Common myeloid progenitor, CD34-positive (primary cell): ENCODE data around the gene PLVAP.

Experiments
- CTCF ChIA-PET: fragments of 350-600 bp; sonication (Branson Sonifier 250); formaldehyde crosslinking; loops from one replicate; lab custom pipeline; 2021; ENCODE audit warnings: antibody characterized with exemption; lab: Charles Lee
- POLR2A ChIA-PET: fragments of 350-600 bp; sonication (Branson Sonifier 250); formaldehyde crosslinking; loops from one replicate; lab custom pipeline; 2021; ENCODE audit warnings: antibody characterized with exemption; lab: Charles Lee
- DNase-seq, 3 donors: peaks; one replicate each; pipeline versions ENCODE4 v3.0.0 to v3.0.0-alpha.2; 2013
- H3K27ac ChIP-seq, 2 experiments: 1 replicate in 1 of 2; 2 replicates in 1 of 2; pipeline ENCODE4 v1.7.0; 2013; ENCODE audit warnings: inconsistent platforms in 2 of 2, low read length in 2 of 2, mild to moderate bottlenecking in 2 of 2, low read depth in 1 of 2, moderate library complexity in 1 of 2; ENCODE audit not compliant: severe bottlenecking in 2 of 2, insufficient read depth in 1 of 2, poor library complexity in 1 of 2
- H3K27me3 ChIP-seq, 5 experiments: replicated peaks in 2 of 5; 1 replicate in 3 of 5; 2 replicates in 2 of 5; pipeline versions ENCODE4 v1.6.1 to v1.7.0; 2013; ENCODE audit warnings: low read length in 4 of 5, mild to moderate bottlenecking in 2 of 5, moderate library complexity in 2 of 5, inconsistent platforms in 1 of 5; ENCODE audit not compliant: insufficient read depth in 5 of 5, control insufficient read depth in 4 of 5
- H3K36me3 ChIP-seq, 4 experiments: 1 replicate in 2 of 4; 2 replicates in 2 of 4; pipeline versions ENCODE4 v1.6.1 to v1.7.0; 2013; ENCODE audit warnings: low read length in 3 of 4, control low read depth in 1 of 4, mild to moderate bottlenecking in 1 of 4; ENCODE audit not compliant: control insufficient read depth in 4 of 4, insufficient read depth in 4 of 4
- H3K4me1 ChIP-seq, 4 experiments: 1 replicate in 3 of 4; 2 replicates in 1 of 4; pipeline versions ENCODE4 v1.6.1 to v1.7.1; 2013; ENCODE audit warnings: low read length in 3 of 4, mild to moderate bottlenecking in 3 of 4, control low read depth in 1 of 4, inconsistent platforms in 1 of 4, moderate library complexity in 1 of 4; ENCODE audit not compliant: control insufficient read depth in 4 of 4, insufficient read depth in 4 of 4; ENCODE audit errors: control extremely low read depth in 1 of 4
- H3K4me3 ChIP-seq, 7 experiments: 1 replicate in 4 of 7; 2 replicates in 3 of 7; pipeline versions ENCODE4 v1.5.1 to v1.7.0; 2013; ENCODE audit warnings: mild to moderate bottlenecking in 7 of 7, low read length in 6 of 7, moderate library complexity in 6 of 7, inconsistent platforms in 2 of 7, low read depth in 2 of 7, control low read depth in 1 of 7; ENCODE audit not compliant: insufficient read depth in 4 of 7, control insufficient read depth in 1 of 7; ENCODE audit errors: extremely low read depth in 1 of 7
- H3K9me3 ChIP-seq, 5 experiments: 1 replicate in 4 of 5; 2 replicates in 1 of 5; pipeline versions ENCODE4 v1.6.1 to v1.7.1; 2013; ENCODE audit warnings: low read length in 4 of 5, mild to moderate bottlenecking in 2 of 5, inconsistent platforms in 1 of 5, low read depth in 1 of 5, moderate library complexity in 1 of 5; ENCODE audit not compliant: control insufficient read depth in 4 of 5, insufficient read depth in 2 of 5; ENCODE audit errors: control extremely low read depth in 1 of 5
- WGBS: methylation state at CpG from one replicate; pipeline ENCODE4 v1.1.5; 2013; ENCODE audit not compliant: insufficient coverage; 5-methylcytosine and 5-hydroxymethylcytosine counted together

Gene PLVAP

DNA sequence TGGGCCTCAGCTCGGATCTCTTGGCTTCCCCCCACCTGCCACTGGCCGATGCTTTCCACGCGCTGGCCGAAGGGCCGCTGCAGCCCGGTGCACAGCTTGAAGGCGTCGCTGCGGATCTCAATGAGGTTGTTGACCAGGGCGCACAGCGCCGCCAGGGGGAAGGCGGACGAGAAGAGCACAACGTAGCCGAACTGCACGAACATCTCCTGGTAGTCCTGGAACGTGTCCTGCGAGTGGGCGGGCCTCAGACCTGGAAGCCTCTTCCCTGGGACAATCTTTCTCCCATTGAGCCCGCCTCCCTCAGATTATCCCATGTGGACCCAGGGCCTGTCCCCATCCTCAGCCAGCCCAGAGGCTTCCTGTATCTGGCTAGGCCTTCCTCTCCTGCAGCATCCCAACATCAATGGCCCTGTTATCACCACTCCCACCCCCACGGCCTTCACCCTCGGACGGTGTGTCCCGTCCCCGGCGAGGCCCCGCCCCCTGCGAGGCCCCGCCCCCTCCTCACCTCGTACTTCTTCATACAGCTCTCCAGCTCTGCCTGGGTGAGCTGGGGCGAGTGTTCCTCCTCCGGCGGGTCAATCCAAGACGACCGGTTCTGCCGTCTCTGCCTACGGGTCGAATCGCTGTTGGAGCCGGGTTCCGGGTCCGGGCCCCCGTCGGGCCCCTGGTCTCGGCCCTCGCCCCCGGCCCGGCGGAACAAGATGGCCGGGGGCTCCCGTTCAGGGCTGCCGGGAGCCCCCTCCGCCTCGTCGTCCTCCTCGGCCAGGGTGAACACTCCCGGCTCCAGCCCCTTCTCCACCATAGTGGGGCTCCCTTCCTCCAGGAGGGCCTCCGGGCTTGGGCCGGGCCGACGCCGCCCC, 49.3 kb downstream of the PLVAP start:
- H3K27me3 ChIP-seq, result peaks cover 0 to 12% (median 0%) of the 10 kb centered on the region in 5 experiments
- peak overlapping the region in 6 of 7 experiments; percentile 16 to 74 (median 56) for H3K4me3 ChIP-seq
- CTCF ChIA-PET, result interaction anchor here (0.7 to 1.3 kb wide), 3 partner anchors 14 to 64 kb away, joined by 3 to 4 read pairs (median 3); no protein-coding TSS in a partner anchor
- peak in 2 of 3 donors; percentile 59 to 65 for DNase-seq
- no peaks in the 10 kb centered on the region for H3K9me3 ChIP-seq
- H3K36me3 ChIP-seq, result no peaks in the 10 kb centered on the region
- POLR2A ChIA-PET, result interaction anchor here (2.0 kb wide), 1 partner anchor 18 kb away, joined by 6 read pairs; the partner anchor contains the start of gene DDA1
- WGBS, result 42% methylated on average over 50 of the region's 64 CpGs
- peaks cover 0 to 25% (median 19%) of the 10 kb centered on the region in 4 experiments for H3K4me1 ChIP-seq
- H3K27ac ChIP-seq, result peak overlapping the region in 1 of 2 experiments; percentile 34

DNA sequence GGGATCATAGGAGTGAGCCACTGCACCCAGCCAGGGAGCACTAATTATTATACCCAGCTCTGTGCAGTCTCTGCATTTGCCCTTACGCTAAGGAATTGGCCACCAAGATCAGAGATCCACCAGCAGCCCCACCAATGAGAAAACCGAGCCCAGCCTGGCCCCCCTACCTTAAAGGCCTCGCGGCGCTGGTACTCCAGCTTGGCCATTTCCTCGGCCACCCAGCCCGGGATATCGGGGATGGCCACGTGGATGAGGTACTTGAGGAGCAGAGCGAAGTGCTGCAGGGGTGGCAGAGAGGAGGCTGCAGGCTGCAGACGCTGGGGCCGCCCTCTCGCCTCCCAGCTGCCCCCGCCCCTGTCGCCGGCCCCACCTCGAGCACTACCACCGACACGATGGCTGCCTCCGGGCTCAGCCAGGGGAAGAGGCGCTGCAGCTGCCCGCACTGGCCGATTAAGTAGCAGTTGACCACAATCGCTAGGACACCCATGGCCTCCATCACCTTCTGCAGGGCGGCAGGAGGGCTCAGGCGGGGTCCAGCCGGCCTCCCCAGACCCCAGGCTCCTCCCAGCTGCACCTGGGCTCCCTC, 50.0 kb downstream of the PLVAP start:
- ChIA-PET CTCF (interaction anchor here (0.8 kb wide), 1 partner anchor 65 kb away, joined by 3 read pairs; no protein-coding TSS in a partner anchor), POLR2A (interaction anchor here (2.0 kb wide), 1 partner anchor 17 kb away, joined by 6 read pairs; the partner anchor contains the start of gene DDA1)
- H3K4me1 ChIP-seq, result peaks cover 0 to 24% (median 20%) of the 10 kb centered on the region in 4 experiments
- WGBS, result 94% methylated on average over 25 of the region's 27 CpGs
- H3K4me3 ChIP-seq, result no peak overlapping the region
- no peaks in the 10 kb centered on the region for H3K9me3 ChIP-seq
- H3K27me3 ChIP-seq, result peaks cover 0 to 12% (median 0%) of the 10 kb centered on the region in 5 experiments
- H3K27ac ChIP-seq, result no peak overlapping the region
- H3K36me3 ChIP-seq, result peaks cover 0 to 7% (median 2%) of the 10 kb centered on the region in 4 experiments
- no peak for DNase-seq

DNA sequence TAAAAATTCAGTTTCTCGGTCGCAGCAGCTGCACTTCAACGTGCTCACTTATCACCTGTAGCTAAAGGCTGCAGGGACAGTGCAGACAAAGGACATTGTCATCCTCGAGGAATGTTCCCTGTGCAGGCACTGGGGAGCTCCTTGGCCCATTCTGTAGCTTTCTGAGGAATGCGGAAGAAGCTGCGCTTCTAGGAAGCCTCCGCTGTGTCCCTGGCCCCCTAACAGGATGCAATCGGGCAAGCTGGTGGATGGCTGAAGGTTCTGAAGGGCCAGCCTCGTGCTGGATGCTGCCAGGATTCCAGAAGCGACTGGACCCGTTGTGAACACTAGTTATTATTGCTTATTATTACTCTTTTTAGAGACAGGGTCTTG, 50.6 kb downstream of the PLVAP start:
- peaks cover 0 to 12% (median 0%) of the 10 kb centered on the region in 5 experiments for H3K27me3 ChIP-seq
- no peaks in the 10 kb centered on the region for H3K9me3 ChIP-seq
- H3K4me3 ChIP-seq, result no peak overlapping the region
- 93% methylated on average over 9 of the region's 11 CpGs for WGBS
- peaks cover 0 to 26% (median 20%) of the 10 kb centered on the region in 4 experiments for H3K4me1 ChIP-seq
- DNase-seq, result no peak
- CTCF ChIA-PET, result no interaction called here
- POLR2A ChIA-PET, result interaction anchor here (2.0 kb wide), 1 partner anchor 17 kb away, joined by 6 read pairs; the partner anchor contains the start of gene DDA1
- H3K36me3 ChIP-seq, result peaks cover 0 to 13% (median 7%) of the 10 kb centered on the region in 4 experiments
- H3K27ac ChIP-seq, result no peak overlapping the region

DNA sequence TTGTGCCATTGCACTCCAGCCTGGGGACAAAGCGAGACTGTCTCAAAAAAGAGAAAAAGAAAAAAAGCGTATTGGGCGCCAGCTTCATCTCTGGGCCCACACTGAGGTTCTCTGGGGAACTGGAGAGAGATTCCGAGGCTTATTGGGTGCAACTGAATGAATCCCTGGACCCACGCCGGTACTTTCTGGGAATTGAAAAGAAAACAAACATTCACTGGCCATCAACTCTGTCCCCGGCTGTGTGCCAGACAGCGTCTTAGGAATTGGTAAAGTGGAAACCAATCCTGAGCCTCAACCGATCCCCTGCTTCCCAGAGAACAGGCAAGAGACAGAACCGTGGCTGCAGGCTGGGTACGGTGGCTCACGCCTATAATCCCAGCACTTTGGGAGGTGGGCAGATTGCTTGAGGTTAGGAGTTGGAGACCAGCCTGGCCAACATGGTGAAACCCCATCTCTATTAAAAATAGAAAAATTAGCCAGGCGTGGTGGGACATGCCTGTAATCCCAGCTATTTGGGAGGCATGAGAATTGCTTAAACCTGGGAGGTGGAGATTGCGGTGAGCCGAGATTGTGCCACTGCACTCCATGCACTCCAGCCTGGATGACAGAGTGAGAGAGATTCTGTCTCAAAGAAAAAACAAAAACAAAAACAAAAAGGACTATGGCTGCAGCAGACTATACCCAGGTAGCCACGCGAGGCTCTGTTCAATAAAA, 51.1 kb downstream of the PLVAP start:
- 98% methylated on average over 17 of the region's 17 CpGs for WGBS
- Histone ChIP-seq H3K4me3 (no peak overlapping the region), H3K27me3 (peaks cover 0 to 12% (median 0%) of the 10 kb centered on the region in 5 experiments), H3K4me1 (peaks cover 0 to 26% (median 20%) of the 10 kb centered on the region in 4 experiments), H3K27ac (no peak overlapping the region), H3K36me3 (peaks cover 0 to 16% (median 9%) of the 10 kb centered on the region in 4 experiments), H3K9me3 (no peaks in the 10 kb centered on the region)
- ChIA-PET CTCF (no interaction called here), POLR2A (interaction anchor here (2.0 kb wide), 1 partner anchor 16 kb away, joined by 6 read pairs; the partner anchor contains the start of gene DDA1)
- DNase-seq, result no peak

DNA sequence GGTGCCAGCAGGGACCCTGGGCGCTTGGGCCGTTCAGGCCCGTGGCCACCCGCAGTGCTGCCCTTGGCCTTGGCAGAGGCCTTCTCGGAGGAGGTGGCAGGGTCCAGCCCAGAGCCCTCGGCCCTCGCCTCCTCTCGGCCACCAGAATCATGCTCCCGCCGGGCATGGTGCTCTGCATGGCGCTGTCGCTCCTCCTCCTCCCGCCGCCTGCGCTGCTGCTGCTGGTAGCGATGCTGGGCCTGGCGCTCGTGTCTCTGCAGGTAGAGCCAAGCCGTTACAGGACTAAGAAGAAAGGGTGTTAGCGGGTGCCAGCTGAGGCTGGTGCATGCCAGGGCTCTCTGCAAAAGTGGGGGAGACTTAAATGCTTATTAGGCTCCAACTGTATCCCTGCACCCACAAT, 52.0 kb downstream of the PLVAP start:
- Histone ChIP-seq H3K27ac (no peak overlapping the region), H3K9me3 (no peaks in the 10 kb centered on the region), H3K27me3 (peaks cover 0 to 9% (median 0%) of the 10 kb centered on the region in 5 experiments), H3K4me1 (peaks cover 0 to 26% (median 20%) of the 10 kb centered on the region in 4 experiments), H3K36me3 (peaks cover 0 to 22% (median 17%) of the 10 kb centered on the region in 4 experiments), H3K4me3 (no peak overlapping the region)
- CTCF ChIA-PET, result no interaction called here
- WGBS, result over 99% methylated on average over 17 of the region's 20 CpGs
- DNase-seq, result no peak
- POLR2A ChIA-PET, result no interaction called here

DNA sequence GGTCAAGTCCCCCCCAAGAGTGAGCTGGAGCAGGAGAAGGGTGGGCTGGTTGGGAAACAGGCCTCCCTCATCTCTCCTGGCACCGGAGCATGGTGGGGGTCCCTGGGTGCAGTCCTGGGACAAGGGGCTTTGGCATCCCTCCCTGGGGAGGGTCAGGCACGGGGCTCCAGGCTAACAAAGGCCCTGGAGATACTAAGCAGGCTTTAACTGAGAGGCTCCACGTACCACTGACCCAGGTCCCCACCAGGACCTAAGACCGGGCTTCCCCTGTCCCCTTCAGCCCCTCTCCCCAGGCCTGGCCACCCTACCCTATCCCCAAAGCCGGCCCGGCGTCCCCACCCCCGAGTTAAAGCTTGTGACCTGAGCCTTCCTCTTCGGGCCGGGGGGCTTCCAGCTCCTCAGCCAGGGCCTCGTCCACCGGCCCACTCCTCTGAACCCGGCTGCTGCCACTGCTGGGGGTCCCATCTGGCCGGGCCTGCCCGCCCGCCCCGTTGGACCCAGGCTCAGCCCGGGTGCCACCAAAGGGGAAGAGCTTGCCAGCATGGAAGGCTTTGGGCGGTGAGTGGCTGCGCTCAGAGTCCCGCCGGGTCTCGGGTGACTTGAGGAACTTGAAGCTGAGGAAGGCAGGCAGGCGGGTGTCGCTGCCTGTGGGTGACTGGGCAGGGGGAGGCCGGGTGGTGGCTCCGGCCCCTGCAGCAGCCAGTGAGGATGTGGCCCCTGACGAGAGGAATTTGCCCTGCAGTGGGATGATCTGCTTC, 52.6 kb downstream of the PLVAP start:
- H3K36me3 ChIP-seq, result peaks cover 0 to 26% (median 22%) of the 10 kb centered on the region in 4 experiments
- H3K27ac ChIP-seq, result no peak overlapping the region
- WGBS, result 90% methylated on average over 23 of the region's 28 CpGs
- H3K9me3 ChIP-seq, result no peaks in the 10 kb centered on the region
- H3K4me3 ChIP-seq, result no peak overlapping the region
- CTCF ChIA-PET, result interaction anchor here (1.2 kb wide), 1 partner anchor 8 kb away, joined by 3 read pairs; no protein-coding TSS in a partner anchor
- peaks cover 0 to 3% (median 0%) of the 10 kb centered on the region in 5 experiments for H3K27me3 ChIP-seq
- POLR2A ChIA-PET, result interaction anchor here (1.2 kb wide), 1 partner anchor 18 kb away, joined by 5 read pairs; no protein-coding TSS in a partner anchor
- peaks cover 0 to 23% (median 19%) of the 10 kb centered on the region in 4 experiments for H3K4me1 ChIP-seq
- DNase-seq, result no peak
